RWPE2 (cell line): ENCODE results near the gene MRPS35.
A peak's percentile ranks its signal among the peaks of the same experiment; 100 is the strongest.

Experiments
- ATAC-seq: fragments of 200-7000 bp; cut with Tn5 transposase; 3 replicates; pipeline ENCODE4 v1.9.1; 2021; ENCODE audit warnings: low read depth
- DNase-seq: peaks from one replicate; pipeline ENCODE4 v3.0.0-alpha.2; 2020; ENCODE audit warnings: low spot score
- H3K27ac ChIP-seq: fragments of 450-650 bp; 2 replicates; pipeline ENCODE4 v1.5.1; 2017; ENCODE audit warnings: mild to moderate bottlenecking; ENCODE audit not compliant: poor library complexity, severe bottlenecking
- H3K27me3 ChIP-seq: fragments of 250-450 bp; sonication (Bioruptor Pico); 2 replicates; pipeline ENCODE4 v1.5.1; 2021; ENCODE audit warnings: mild to moderate bottlenecking, moderate library complexity; ENCODE audit not compliant: insufficient read depth, poor library complexity, severe bottlenecking
- H3K36me3 ChIP-seq: fragments of 250-450 bp; sonication (Bioruptor Pico); 2 replicates; pipeline ENCODE4 v1.5.1; 2020; ENCODE audit warnings: low read depth, mild to moderate bottlenecking, moderate library complexity
- H3K4me1 ChIP-seq: fragments of 250-450 bp; sonication (Bioruptor Pico); 2 replicates; pipeline ENCODE4 v1.5.1; 2021; ENCODE audit warnings: mild to moderate bottlenecking, moderate library complexity; ENCODE audit not compliant: insufficient read depth, poor library complexity, severe bottlenecking
- H3K4me3 ChIP-seq: fragments of 250-450 bp; sonication (Bioruptor Pico); 2 replicates; pipeline ENCODE4 v1.5.1; 2021; ENCODE audit warnings: mild to moderate bottlenecking, moderate library complexity; ENCODE audit not compliant: severe bottlenecking
- H3K9me3 ChIP-seq: fragments of 250-450 bp; sonication (Bioruptor Pico); 2 replicates; pipeline ENCODE4 v1.5.1; 2021; ENCODE audit warnings: mild to moderate bottlenecking, moderate library complexity; ENCODE audit not compliant: severe bottlenecking
- TF ChIP-seq, protein P1 (sequence below): fragments of 450-650 bp; IDR thresholded peaks from one replicate; pipeline ENCODE4 v1.5.1; 2017; ENCODE audit warnings: mild to moderate bottlenecking, moderate library complexity; ENCODE audit not compliant: poor library complexity, severe bottlenecking

Gene MRPS35

DNA sequence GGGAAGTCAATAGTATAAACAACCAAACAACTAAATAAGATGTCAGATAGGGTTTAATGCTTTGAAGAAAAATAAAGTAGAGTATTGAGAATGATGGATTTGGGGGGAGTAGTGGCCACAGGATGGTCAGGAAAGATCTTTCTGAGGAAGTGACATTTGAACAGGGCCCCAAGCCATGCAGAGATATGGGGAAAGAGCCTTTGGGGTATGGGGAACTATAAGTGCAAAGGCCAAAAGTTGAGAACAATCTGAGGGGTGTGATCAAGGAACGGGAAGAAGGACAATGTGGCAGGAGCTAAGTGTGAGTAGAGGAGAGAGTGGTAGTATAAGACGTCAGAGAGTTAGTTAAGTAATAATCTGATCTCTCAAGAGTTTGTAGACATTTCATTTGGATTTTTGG is 1.3 kb downstream of the MRPS35 start:
- H3K4me3 ChIP-seq, result no peak overlapping the region
- DNase-seq (no peak), ATAC-seq (no peak)
- TF ChIP-seq, protein P1, sequence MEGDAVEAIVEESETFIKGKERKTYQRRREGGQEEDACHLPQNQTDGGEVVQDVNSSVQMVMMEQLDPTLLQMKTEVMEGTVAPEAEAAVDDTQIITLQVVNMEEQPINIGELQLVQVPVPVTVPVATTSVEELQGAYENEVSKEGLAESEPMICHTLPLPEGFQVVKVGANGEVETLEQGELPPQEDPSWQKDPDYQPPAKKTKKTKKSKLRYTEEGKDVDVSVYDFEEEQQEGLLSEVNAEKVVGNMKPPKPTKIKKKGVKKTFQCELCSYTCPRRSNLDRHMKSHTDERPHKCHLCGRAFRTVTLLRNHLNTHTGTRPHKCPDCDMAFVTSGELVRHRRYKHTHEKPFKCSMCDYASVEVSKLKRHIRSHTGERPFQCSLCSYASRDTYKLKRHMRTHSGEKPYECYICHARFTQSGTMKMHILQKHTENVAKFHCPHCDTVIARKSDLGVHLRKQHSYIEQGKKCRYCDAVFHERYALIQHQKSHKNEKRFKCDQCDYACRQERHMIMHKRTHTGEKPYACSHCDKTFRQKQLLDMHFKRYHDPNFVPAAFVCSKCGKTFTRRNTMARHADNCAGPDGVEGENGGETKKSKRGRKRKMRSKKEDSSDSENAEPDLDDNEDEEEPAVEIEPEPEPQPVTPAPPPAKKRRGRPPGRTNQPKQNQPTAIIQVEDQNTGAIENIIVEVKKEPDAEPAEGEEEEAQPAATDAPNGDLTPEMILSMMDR, result no peak
- H3K27me3 ChIP-seq, result no peaks in the 10 kb centered on the region
- H3K27ac ChIP-seq, result no peak overlapping the region
- H3K9me3 ChIP-seq, result no peaks in the 10 kb centered on the region
- H3K4me1 ChIP-seq, result no peaks in the 10 kb centered on the region
- peaks cover 9% of the 10 kb centered on the region for H3K36me3 ChIP-seq

DNA sequence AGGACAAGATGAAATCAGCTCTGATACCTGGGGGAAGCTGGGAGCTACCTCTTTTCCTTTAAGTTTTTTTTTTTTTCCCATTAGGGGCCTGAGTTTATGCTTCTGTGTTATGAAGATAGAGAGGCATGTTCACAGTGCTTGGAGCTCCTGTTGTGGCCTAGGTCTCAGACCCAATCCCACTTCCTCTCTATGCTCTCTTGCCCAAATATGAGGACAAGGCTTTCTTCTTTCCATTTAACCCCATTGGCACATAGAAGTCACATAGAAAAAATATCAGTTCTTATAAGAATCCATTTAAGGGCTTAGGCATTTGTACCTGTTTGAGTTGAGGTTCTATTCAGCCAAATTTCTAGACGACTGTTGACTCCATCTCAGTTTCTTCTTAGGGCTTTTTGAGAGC is 12.6 kb downstream of the MRPS35 start:
- H3K9me3 ChIP-seq, result no peaks in the 10 kb centered on the region
- no peak overlapping the region for H3K27ac ChIP-seq
- H3K4me3 ChIP-seq, result no peak overlapping the region
- H3K36me3 ChIP-seq, result peaks cover 6% of the 10 kb centered on the region; the same call in 1 of the 2 replicates
- H3K27me3 ChIP-seq, result no peaks in the 10 kb centered on the region
- TF ChIP-seq, protein P1, result no peak
- ATAC-seq (no peak), DNase-seq (no peak)
- no peaks in the 10 kb centered on the region for H3K4me1 ChIP-seq

DNA sequence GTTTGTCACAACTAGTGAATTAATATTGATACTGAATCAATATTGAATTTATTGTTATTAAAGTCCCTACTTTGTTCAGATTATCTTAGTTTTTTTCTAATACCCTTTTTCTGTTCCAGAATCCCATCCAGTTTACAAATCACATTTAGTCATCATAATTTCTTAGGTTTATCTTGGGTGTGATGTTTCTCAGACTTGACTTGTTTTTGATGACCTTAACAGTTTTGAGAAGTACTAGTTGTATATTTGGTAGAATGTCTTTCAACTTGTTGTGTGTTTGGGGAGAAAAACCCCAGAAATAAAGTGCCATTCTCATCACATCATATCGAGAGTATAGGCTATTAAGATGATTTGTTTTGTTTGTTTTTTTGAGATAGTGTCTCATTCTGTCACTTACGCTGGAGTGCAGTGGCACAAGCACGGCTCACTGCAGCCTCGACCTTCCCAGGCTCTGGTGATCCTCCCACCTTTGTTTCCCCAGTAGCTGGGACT is 19.5 kb downstream of the MRPS35 start:
- ATAC-seq (no peak), DNase-seq (no peak)
- Histone ChIP-seq H3K4me1 (no peaks in the 10 kb centered on the region), H3K27me3 (no peaks in the 10 kb centered on the region), H3K36me3 (peaks cover 14% of the 10 kb centered on the region), H3K4me3 (no peak overlapping the region), H3K9me3 (no peaks in the 10 kb centered on the region), H3K27ac (no peak overlapping the region)
- TF ChIP-seq, protein P1, result no peak

DNA sequence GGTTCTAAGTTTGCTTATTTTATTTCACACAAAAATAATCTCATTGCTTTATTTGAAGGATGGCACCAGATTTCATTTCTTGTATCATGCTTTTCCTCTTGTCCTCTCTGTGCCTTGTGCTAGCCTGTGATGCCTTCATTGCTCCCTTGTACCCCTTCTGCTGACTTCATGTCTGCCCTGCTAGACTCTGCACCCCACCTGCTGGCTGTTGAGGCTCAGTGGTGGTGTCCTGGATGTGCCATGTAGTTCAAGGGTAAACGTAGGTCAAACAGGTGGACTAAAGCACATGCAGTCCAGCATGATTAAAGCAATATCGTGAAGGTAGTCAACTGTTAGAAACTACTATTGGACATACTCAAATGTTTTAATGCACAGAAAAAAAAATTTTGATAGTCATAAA is 21.6 kb downstream of the MRPS35 start:
- Histone ChIP-seq H3K27ac (no peak overlapping the region), H3K9me3 (no peaks in the 10 kb centered on the region), H3K36me3 (peaks cover 30% of the 10 kb centered on the region), H3K27me3 (no peaks in the 10 kb centered on the region), H3K4me3 (no peak overlapping the region), H3K4me1 (no peaks in the 10 kb centered on the region)
- no peak for DNase-seq
- TF ChIP-seq, protein P1, result no peak
- ATAC-seq, result no peak

DNA sequence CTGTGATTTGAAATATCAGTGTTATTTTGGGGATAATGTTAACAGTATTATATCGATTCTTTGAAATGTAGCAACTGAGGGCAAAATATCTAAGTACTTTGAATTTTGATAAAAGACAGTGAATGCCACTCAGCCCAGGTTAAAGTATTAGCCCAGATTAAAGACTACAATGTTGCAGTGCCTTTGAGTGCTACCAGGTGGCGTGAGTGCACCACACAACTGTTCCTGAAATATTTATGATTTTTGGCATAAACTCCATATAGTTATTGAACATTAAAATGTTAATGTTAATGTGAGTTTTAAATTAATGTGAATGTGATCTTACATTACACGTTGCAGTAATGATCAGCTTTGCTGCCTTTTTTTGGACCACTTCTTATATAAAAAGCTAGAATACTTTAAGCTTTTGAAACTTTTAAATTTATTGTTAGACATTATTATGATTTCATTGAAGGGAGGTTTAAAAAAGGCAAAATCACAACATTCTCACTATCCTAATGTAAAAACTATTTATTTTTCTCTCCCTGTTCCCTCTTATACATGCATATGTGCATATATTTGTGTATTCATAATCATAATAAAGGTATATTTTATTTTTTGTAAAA is 22.5 kb downstream of the MRPS35 start:
- Histone ChIP-seq H3K4me3 (no peak overlapping the region), H3K4me1 (no peaks in the 10 kb centered on the region), H3K36me3 (peaks cover 39% of the 10 kb centered on the region), H3K9me3 (no peaks in the 10 kb centered on the region), H3K27ac (no peak overlapping the region), H3K27me3 (no peaks in the 10 kb centered on the region)
- no peak for DNase-seq
- TF ChIP-seq, protein P1, result peak; percentile 75
- no peak for ATAC-seq
